ENCODE data around the gene AGPAT3. TPM values are rescaled to one million over a fixed set of nuclear protein-coding genes. Genes with fewer than 3 reads are reported as not detected.

AGPAT3 gene
- polyA plus RNA-seq, 1 donor, result 83.0 TPM

DNA sequence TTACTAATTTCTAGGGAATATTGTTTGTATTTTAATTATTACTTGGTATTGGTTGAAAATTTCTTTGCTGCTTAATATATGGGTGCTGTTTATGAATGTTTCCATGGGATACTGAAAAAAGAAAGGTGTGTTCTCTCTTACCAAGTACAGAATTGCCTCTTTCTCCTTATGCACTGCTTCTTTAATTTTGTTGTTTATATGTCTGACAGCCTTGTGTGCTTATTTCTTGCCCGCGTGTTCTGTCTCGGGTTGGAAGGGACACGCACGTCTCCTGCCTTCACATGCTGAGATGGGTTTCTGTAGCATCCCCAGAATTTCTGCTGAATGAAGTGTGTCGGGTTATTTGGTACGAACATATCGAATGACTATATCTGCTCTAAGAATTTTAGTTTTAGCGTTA is 51.1 kb downstream of the AGPAT3 start:
- Histone ChIP-seq H3K9me3 (ENCODE audit: control insufficient read depth, low read depth, low read length) (peaks cover 9% of the 10 kb centered on the region), H3K36me3 (ENCODE audit: control insufficient read depth, insufficient read depth, low read length) (peaks cover 2% of the 10 kb centered on the region), H3K4me1 (ENCODE audit: control insufficient read depth, insufficient read depth, low read length) (peaks cover 34% of the 10 kb centered on the region), H3K27ac (ENCODE audit: low read length) (no peak overlapping the region), H3K27me3 (ENCODE audit: control insufficient read depth, insufficient read depth, low read length) (no peaks in the 10 kb centered on the region), H3K4me3 (ENCODE audit: low read length) (no peak overlapping the region)
- DNase-seq, result no peak
- WGBS (ENCODE audit: insufficient coverage, low lambda C conversion rate), result 100% methylated on average over 2 of the region's 9 CpGs

DNA sequence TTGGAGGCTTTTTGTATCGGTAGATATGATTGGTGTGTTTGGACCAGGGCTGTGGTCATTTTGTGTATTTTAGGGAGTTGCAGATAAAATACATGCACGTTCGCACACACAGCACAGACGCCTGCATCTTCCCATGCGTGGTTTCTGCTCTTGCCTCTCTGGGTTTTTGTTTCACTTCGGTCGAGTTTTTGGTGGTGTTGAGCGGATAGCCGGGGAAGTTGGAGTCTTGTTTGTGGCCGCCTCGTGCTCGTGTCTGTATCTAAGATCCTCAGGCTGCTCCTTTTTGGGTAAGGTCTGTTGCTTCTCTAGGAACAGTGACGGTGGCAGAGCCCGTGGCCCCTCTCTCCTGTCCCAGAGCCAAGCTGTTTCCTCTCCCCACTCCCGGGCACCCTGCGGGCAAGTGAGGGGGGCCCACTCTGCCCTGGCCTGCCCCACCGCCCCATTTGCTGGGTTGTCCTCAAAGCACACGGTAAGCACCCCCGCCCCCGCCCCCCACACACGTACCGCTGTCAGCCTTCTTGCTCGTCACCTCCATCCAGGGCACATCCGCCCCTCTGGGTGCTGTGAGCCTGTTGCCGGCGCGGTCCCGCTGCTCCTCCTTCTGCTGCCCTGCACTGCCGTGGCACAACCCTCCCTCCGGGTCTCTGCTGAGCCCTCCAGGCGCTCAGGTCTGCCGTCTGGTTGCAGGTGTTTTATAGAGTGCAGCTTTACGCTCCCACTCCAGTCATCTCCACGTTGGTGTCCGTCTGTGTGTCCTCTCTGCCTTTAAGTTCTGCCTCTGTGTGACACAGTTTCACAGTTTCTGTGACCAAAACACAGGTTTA is 51.9 kb downstream of the AGPAT3 start:
- 83% methylated on average over 1 of the region's 35 CpGs for WGBS (ENCODE audit: insufficient coverage, low lambda C conversion rate)
- DNase-seq, result no peak
- Histone ChIP-seq H3K27me3 (ENCODE audit: control insufficient read depth, insufficient read depth, low read length) (no peaks in the 10 kb centered on the region), H3K4me1 (ENCODE audit: control insufficient read depth, insufficient read depth, low read length) (peaks cover 33% of the 10 kb centered on the region), H3K27ac (ENCODE audit: low read length) (no peak overlapping the region), H3K4me3 (ENCODE audit: low read length) (no peak overlapping the region), H3K36me3 (ENCODE audit: control insufficient read depth, insufficient read depth, low read length) (peaks cover 2% of the 10 kb centered on the region), H3K9me3 (ENCODE audit: control insufficient read depth, low read depth, low read length) (peaks cover 9% of the 10 kb centered on the region)

DNA sequence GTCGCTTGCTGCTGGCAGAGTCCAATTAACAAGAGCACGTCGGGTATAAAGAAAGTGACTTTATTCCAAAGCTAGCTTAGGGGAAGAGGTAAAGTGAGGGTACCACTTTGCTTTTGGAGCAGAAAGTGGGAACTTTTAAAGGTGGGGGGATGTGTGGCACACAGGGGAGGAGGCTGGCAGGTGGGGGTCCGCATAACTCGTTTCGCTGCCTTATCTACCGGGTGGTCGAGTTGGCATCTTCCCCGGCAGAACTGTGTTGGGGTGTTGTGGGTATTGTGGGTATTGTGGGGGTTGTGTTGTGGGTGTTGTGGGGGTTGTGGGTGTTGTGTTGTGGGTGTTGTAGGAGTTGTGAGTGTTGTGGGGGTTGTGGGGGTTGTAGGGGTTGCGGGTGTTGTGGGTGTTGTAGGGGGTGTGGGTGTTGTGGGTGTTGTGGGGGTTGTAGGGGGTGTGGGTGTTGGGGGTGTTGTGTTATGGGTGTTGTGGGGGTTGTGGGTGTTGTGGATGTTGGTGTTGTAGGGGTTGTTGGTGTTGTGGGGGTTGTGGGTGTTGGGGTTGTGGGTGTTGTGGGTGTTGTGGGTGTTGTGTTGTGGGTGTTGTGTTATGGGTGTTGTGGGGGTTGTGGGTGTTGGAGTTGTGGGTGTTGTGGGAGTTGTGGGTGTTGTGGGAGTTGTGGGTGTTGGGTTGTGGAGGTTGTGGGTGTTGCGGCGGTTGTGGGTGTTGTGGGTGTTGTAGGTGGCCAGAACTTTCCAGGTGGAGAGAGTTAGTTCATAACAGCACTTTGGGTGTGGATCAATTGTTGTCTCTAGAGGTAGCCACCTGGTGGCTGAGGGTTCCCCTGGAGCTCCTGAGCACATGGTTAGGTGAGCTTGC is 52.7 kb downstream of the AGPAT3 start:
- H3K4me3 ChIP-seq (ENCODE audit: low read length), result no peak overlapping the region
- H3K9me3 ChIP-seq (ENCODE audit: control insufficient read depth, low read depth, low read length), result peaks cover 5% of the 10 kb centered on the region
- no peaks in the 10 kb centered on the region for H3K27me3 ChIP-seq (ENCODE audit: control insufficient read depth, insufficient read depth, low read length)
- 100% methylated on average over 3 of the region's 12 CpGs for WGBS (ENCODE audit: insufficient coverage, low lambda C conversion rate)
- no peak overlapping the region for H3K27ac ChIP-seq (ENCODE audit: low read length)
- H3K36me3 ChIP-seq (ENCODE audit: control insufficient read depth, insufficient read depth, low read length), result peaks cover 2% of the 10 kb centered on the region
- DNase-seq, result no peak
- peaks cover 33% of the 10 kb centered on the region for H3K4me1 ChIP-seq (ENCODE audit: control insufficient read depth, insufficient read depth, low read length)

DNA sequence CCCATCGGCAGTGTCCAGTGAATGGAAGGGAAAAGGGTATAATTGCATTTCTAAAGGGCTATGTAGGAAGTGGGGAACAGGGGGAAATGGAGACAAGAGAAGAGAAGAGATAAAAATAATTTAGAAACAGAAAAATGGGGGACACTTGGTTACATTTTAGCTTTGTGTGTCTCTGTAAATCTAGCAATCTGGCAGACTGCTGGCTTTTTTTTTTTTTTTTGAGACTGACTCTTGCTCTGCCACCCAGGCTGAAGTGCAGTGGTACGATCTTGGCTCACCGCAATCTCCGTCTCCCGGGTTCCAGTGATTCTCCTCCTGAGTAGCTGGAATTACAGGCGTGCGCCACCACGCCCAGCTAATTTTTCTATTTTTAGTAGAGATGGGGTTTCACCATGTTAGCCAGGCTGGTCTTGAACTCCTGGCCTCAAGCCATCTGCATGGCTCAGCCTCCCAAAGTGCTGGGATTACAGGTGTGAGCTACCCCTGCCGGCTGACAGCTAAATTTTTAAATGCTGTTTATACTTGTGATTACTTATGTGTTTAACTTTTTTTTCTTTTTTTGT is 53.4 kb downstream of the AGPAT3 start:
- Histone ChIP-seq H3K9me3 (ENCODE audit: control insufficient read depth, low read depth, low read length) (peaks cover 1% of the 10 kb centered on the region), H3K36me3 (ENCODE audit: control insufficient read depth, insufficient read depth, low read length) (peaks cover 3% of the 10 kb centered on the region), H3K27me3 (ENCODE audit: control insufficient read depth, insufficient read depth, low read length) (no peaks in the 10 kb centered on the region), H3K4me1 (ENCODE audit: control insufficient read depth, insufficient read depth, low read length) (peaks cover 34% of the 10 kb centered on the region), H3K27ac (ENCODE audit: low read length) (no peak overlapping the region), H3K4me3 (ENCODE audit: low read length) (no peak overlapping the region)
- DNase-seq, result no peak
- WGBS (ENCODE audit: insufficient coverage, low lambda C conversion rate), result 22% methylated on average over 1 of the region's 9 CpGs

DNA sequence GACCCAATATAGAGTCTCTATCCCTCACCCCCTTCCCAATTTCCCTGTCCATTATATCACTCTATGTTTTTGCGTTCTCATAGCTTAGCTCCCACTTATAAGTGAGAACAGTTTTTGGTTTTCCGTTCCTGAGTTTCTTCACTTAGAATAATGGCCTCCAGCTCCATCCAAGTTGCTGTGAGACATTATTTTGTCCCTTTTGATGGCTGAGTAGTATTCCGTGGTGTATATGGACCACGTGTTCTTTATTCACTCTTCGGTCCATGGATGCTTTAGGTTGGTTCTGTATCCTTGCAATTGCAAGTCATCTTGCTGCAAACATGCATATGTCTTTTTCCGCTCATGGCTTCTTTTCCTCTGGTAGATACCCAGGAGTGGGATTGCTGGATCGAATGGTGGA is 54.3 kb downstream of the AGPAT3 start:
- Histone ChIP-seq H3K27me3 (ENCODE audit: control insufficient read depth, insufficient read depth, low read length) (no peaks in the 10 kb centered on the region), H3K9me3 (ENCODE audit: control insufficient read depth, low read depth, low read length) (no peaks in the 10 kb centered on the region), H3K27ac (ENCODE audit: low read length) (no peak overlapping the region), H3K4me1 (ENCODE audit: control insufficient read depth, insufficient read depth, low read length) (peaks cover 39% of the 10 kb centered on the region), H3K4me3 (ENCODE audit: low read length) (no peak overlapping the region), H3K36me3 (ENCODE audit: control insufficient read depth, insufficient read depth, low read length) (peaks cover 5% of the 10 kb centered on the region)
- DNase-seq, result no peak
- 100% methylated on average over 2 of the region's 7 CpGs for WGBS (ENCODE audit: insufficient coverage, low lambda C conversion rate)

- Histone ChIP-seq H3K27ac (ENCODE audit: low read length) (peak overlapping the region; percentile 64), H3K9me3 (ENCODE audit: control insufficient read depth, low read depth, low read length) (no peaks in the 10 kb centered on the region), H3K27me3 (ENCODE audit: control insufficient read depth, insufficient read depth, low read length) (no peaks in the 10 kb centered on the region), H3K4me3 (ENCODE audit: low read length) (no peak overlapping the region), H3K36me3 (ENCODE audit: control insufficient read depth, insufficient read depth, low read length) (peaks cover 5% of the 10 kb centered on the region), H3K4me1 (ENCODE audit: control insufficient read depth, insufficient read depth, low read length) (peaks cover 46% of the 10 kb centered on the region)
- 100% methylated on average over 2 of the region's 25 CpGs for WGBS (ENCODE audit: insufficient coverage, low lambda C conversion rate)
- peak; percentile 82 to 90 for DNase-seq
Observed at GRCh38 chr21:43919871-43920801, 55.1 kb downstream of the AGPAT3 start.

DNA sequence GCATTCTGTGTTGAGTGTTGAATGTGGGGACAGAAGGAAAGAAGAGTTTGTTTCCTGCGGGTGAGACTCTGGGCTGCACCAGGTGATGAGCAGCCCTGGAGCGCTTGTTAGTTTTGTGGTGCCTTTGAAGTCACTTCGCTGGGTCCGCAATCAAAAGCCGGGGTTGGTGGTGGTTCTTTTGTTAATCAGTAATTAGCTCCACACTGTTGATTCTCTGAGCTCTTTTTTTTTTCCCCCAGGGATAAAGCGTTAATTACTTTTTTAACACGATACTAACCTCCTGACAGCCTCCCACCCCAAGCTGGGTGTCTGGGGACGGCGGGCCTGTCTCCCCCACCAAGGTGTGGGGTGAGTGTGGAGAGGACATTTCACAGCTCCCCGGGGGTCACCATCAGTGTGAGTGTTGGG is 56.6 kb downstream of the AGPAT3 start:
- Histone ChIP-seq H3K4me1 (ENCODE audit: control insufficient read depth, insufficient read depth, low read length) (peaks cover 58% of the 10 kb centered on the region), H3K27me3 (ENCODE audit: control insufficient read depth, insufficient read depth, low read length) (no peaks in the 10 kb centered on the region), H3K4me3 (ENCODE audit: low read length) (no peak overlapping the region), H3K36me3 (ENCODE audit: control insufficient read depth, insufficient read depth, low read length) (peaks cover 5% of the 10 kb centered on the region), H3K9me3 (ENCODE audit: control insufficient read depth, low read depth, low read length) (no peaks in the 10 kb centered on the region), H3K27ac (ENCODE audit: low read length) (peak overlapping the region; percentile 41)
- peak in 1 of 2 donors; percentile 62 for DNase-seq
- WGBS (ENCODE audit: insufficient coverage, low lambda C conversion rate), result no CpG with 5 or more reads among the region's 10 CpGs

DNA sequence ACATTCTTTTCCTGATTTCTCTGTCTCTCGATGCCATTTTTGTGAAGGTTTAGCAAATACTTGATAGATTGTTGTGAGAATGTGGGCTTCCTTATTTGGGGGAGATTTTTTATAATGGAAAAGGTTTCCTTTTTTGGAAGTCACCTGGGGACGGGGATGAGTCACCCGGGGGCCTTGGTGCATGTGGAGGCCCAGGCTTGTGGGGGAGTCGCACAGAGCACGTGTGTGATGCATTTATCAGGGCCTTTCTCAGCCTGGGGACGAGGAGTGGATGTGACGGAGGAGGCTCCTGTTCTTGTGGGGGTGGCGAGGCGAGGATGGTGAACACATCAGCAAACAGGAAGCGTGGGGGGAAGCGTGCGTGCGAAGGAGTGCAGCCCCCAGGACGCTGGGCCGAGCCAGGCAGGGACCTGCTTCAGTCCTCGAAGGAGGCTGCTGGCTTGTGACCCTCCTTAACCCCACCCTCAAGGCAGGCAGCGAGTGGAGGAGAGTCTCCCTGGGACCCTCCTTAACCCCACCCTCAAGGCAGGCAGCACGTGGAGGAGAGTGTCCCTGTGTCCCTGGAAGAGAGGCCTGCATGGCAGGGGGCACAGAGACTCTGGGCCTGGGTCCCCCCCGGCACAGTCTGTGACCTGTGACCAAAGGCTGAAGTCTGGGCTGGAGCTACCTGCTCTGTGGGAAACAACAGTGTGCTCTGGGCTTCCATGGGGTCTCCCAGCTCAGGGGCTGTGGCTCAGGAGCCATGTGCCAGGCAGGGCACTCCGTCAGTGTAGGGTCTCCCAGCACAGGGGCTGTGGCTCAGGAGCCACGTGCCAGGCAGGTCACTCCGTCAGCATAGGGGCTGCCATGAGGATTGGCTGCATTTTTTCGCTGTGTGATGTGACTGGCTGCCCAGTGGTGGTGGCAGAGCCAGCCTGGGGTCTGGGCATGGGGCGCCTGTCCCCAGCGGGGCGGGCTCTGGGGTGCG is 57.2 kb downstream of the AGPAT3 start:
- peaks cover 3% of the 10 kb centered on the region for H3K36me3 ChIP-seq (ENCODE audit: control insufficient read depth, insufficient read depth, low read length)
- no peaks in the 10 kb centered on the region for H3K27me3 ChIP-seq (ENCODE audit: control insufficient read depth, insufficient read depth, low read length)
- peaks cover 58% of the 10 kb centered on the region for H3K4me1 ChIP-seq (ENCODE audit: control insufficient read depth, insufficient read depth, low read length)
- H3K4me3 ChIP-seq (ENCODE audit: low read length), result no peak overlapping the region
- peak overlapping the region; percentile 41 for H3K27ac ChIP-seq (ENCODE audit: low read length)
- no CpG with 5 or more reads among the region's 27 CpGs for WGBS (ENCODE audit: insufficient coverage, low lambda C conversion rate)
- H3K9me3 ChIP-seq (ENCODE audit: control insufficient read depth, low read depth, low read length), result no peaks in the 10 kb centered on the region
- peak in 1 of 2 donors; percentile 44 for DNase-seq

DNA sequence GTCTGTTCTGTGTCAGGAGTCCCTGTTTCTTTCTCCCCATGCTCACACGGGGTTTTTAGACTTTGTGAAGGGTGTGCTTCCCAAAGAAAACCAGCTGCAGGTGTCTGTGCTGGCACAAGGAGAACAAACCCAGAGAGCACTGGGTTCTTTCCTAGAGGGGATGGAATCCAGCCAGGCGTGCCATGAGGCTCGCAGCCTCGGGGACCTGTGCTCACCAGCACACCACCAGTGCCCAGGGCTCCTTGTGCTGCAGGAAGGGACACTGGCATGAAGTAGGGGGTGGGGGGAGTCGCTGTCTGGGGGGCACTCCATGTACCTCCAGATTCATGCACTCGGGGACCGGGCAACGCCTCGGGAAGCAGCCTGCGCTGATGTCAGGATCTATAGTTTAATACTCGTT is 57.9 kb downstream of the AGPAT3 start:
- peaks cover 10% of the 10 kb centered on the region for H3K36me3 ChIP-seq (ENCODE audit: control insufficient read depth, insufficient read depth, low read length)
- H3K27me3 ChIP-seq (ENCODE audit: control insufficient read depth, insufficient read depth, low read length), result no peaks in the 10 kb centered on the region
- no peak for DNase-seq
- H3K9me3 ChIP-seq (ENCODE audit: control insufficient read depth, low read depth, low read length), result no peaks in the 10 kb centered on the region
- no peak overlapping the region for H3K27ac ChIP-seq (ENCODE audit: low read length)
- peaks cover 58% of the 10 kb centered on the region for H3K4me1 ChIP-seq (ENCODE audit: control insufficient read depth, insufficient read depth, low read length)
- no CpG with 5 or more reads among the region's 11 CpGs for WGBS (ENCODE audit: insufficient coverage, low lambda C conversion rate)
- H3K4me3 ChIP-seq (ENCODE audit: low read length), result no peak overlapping the region
